ENCODE data around the gene MFN2. TPM values are rescaled to one million over a fixed set of nuclear protein-coding genes. Genes with fewer than 3 reads are reported as not detected.
A peak's percentile ranks its signal among the peaks of the same experiment; 100 is the strongest.

MFN2 gene
- total RNA-seq, 2 experiments from 2014 or later = 78.1 to 84.2 TPM

- H3K4me1 Mint-ChIP-seq = peaks cover 31% of the 10 kb centered on the region
- peak overlapping the region; percentile 84 for H3K27ac Mint-ChIP-seq
- H3K27me3 Mint-ChIP-seq = no peaks in the 10 kb centered on the region
- peak overlapping the region; percentile 92 for H3K4me3 Mint-ChIP-seq
- DNase-seq = no peak
- H3K9me3 Mint-ChIP-seq = no peaks in the 10 kb centered on the region
- peaks cover 13% of the 10 kb centered on the region for H3K36me3 Mint-ChIP-seq
Measured at GRCh38 chr1:11979028-11979850, 1.0 kb upstream of the MFN2 start.

- peak overlapping the region; percentile 92 for H3K4me3 Mint-ChIP-seq
- H3K4me1 Mint-ChIP-seq = peaks cover 36% of the 10 kb centered on the region
- H3K36me3 Mint-ChIP-seq = peaks cover 15% of the 10 kb centered on the region
- no peaks in the 10 kb centered on the region for H3K27me3 Mint-ChIP-seq
- peak overlapping the region; percentile 91 for H3K27ac Mint-ChIP-seq
- no peaks in the 10 kb centered on the region for H3K9me3 Mint-ChIP-seq
- DNase-seq = no peak
Measured at GRCh38 chr1:11980676-11980972, 380 bp downstream of the MFN2 start.

- Mint-ChIP-seq H3K27me3 (no peaks in the 10 kb centered on the region), H3K9me3 (no peaks in the 10 kb centered on the region), H3K36me3 (peaks cover 18% of the 10 kb centered on the region), H3K4me3 (peak overlapping the region; percentile 92), H3K27ac (peak overlapping the region; percentile 91), H3K4me1 (peaks cover 38% of the 10 kb centered on the region)
- DNase-seq = no peak
Measured at GRCh38 chr1:11981378-11982009, 1.2 kb downstream of the MFN2 start.

GRCh38 chr1:11982010-11982392 lies 1.8 kb downstream of the MFN2 start:
- Mint-ChIP-seq H3K4me3 (peak overlapping the region; percentile 92), H3K9me3 (no peaks in the 10 kb centered on the region)
- no peak for DNase-seq

GRCh38 chr1:11984121-11984520 lies 3.9 kb downstream of the MFN2 start:
- peaks cover 18% of the 10 kb centered on the region for H3K36me3 Mint-ChIP-seq
- H3K27me3 Mint-ChIP-seq = no peaks in the 10 kb centered on the region
- H3K4me3 Mint-ChIP-seq = no peak overlapping the region
- H3K9me3 Mint-ChIP-seq = no peaks in the 10 kb centered on the region
- peaks cover 39% of the 10 kb centered on the region for H3K4me1 Mint-ChIP-seq
- DNase-seq = no peak
- no peak overlapping the region for H3K27ac Mint-ChIP-seq

More at GRCh38 chr1:11982010-11982392, 1.8 kb downstream of the MFN2 start:
- Mint-ChIP-seq H3K4me1 (peaks cover 38% of the 10 kb centered on the region), H3K27me3 (no peaks in the 10 kb centered on the region), H3K36me3 (peaks cover 18% of the 10 kb centered on the region), H3K27ac (peak overlapping the region; percentile 40)

GRCh38 chr1:11984576-11984975 lies 4.3 kb downstream of the MFN2 start:
- peaks cover 18% of the 10 kb centered on the region for H3K36me3 Mint-ChIP-seq
- no peaks in the 10 kb centered on the region for H3K27me3 Mint-ChIP-seq
- H3K9me3 Mint-ChIP-seq = no peaks in the 10 kb centered on the region
- H3K4me1 Mint-ChIP-seq = peaks cover 38% of the 10 kb centered on the region
- no peak for DNase-seq
- no peak overlapping the region for H3K27ac Mint-ChIP-seq
- H3K4me3 Mint-ChIP-seq = no peak overlapping the region

GRCh38 chr1:11985171-11985570 lies 4.9 kb downstream of the MFN2 start:
- H3K36me3 Mint-ChIP-seq = peaks cover 18% of the 10 kb centered on the region
- H3K4me1 Mint-ChIP-seq = peaks cover 40% of the 10 kb centered on the region
- no peak for DNase-seq
- no peaks in the 10 kb centered on the region for H3K27me3 Mint-ChIP-seq
- H3K27ac Mint-ChIP-seq = no peak overlapping the region
- H3K4me3 Mint-ChIP-seq = no peak overlapping the region
- no peaks in the 10 kb centered on the region for H3K9me3 Mint-ChIP-seq

GRCh38 chr1:11985851-11986250 lies 5.6 kb downstream of the MFN2 start:
- Mint-ChIP-seq H3K9me3 (no peaks in the 10 kb centered on the region), H3K27me3 (no peaks in the 10 kb centered on the region), H3K27ac (no peak overlapping the region), H3K4me1 (peaks cover 44% of the 10 kb centered on the region), H3K4me3 (no peak overlapping the region), H3K36me3 (peaks cover 22% of the 10 kb centered on the region)
- no peak for DNase-seq

GRCh38 chr1:11989669-11990068 lies 9.4 kb downstream of the MFN2 start:
- H3K9me3 Mint-ChIP-seq = no peaks in the 10 kb centered on the region
- DNase-seq = no peak
- peaks cover 24% of the 10 kb centered on the region for H3K4me1 Mint-ChIP-seq
- H3K27me3 Mint-ChIP-seq = no peaks in the 10 kb centered on the region
- no peak overlapping the region for H3K27ac Mint-ChIP-seq
- H3K4me3 Mint-ChIP-seq = no peak overlapping the region
- peaks cover 15% of the 10 kb centered on the region for H3K36me3 Mint-ChIP-seq

- Mint-ChIP-seq H3K27ac (peak overlapping the region; percentile 16), H3K4me1 (peaks cover 19% of the 10 kb centered on the region), H3K9me3 (no peaks in the 10 kb centered on the region), H3K27me3 (no peaks in the 10 kb centered on the region), H3K36me3 (peaks cover 15% of the 10 kb centered on the region), H3K4me3 (no peak overlapping the region)
- no peak for DNase-seq
Measured at GRCh38 chr1:11990303-11991032, 10.2 kb downstream of the MFN2 start.

- no peak for DNase-seq
- H3K27me3 Mint-ChIP-seq = no peaks in the 10 kb centered on the region
- H3K36me3 Mint-ChIP-seq = peaks cover 11% of the 10 kb centered on the region
- H3K4me3 Mint-ChIP-seq = no peak overlapping the region
- no peaks in the 10 kb centered on the region for H3K9me3 Mint-ChIP-seq
- H3K4me1 Mint-ChIP-seq = peaks cover 17% of the 10 kb centered on the region
- H3K27ac Mint-ChIP-seq = no peak overlapping the region
Measured at GRCh38 chr1:11991969-11992676, 11.9 kb downstream of the MFN2 start.

- H3K27me3 Mint-ChIP-seq = no peaks in the 10 kb centered on the region
- no peaks in the 10 kb centered on the region for H3K4me1 Mint-ChIP-seq
- no peak for DNase-seq
- H3K4me3 Mint-ChIP-seq = no peak overlapping the region
- H3K36me3 Mint-ChIP-seq = peaks cover 14% of the 10 kb centered on the region
- H3K9me3 Mint-ChIP-seq = no peaks in the 10 kb centered on the region
- no peak overlapping the region for H3K27ac Mint-ChIP-seq
Measured at GRCh38 chr1:11997081-11997850, 17.0 kb downstream of the MFN2 start.

GRCh38 chr1:11998636-11999035 lies 18.4 kb downstream of the MFN2 start:
- Mint-ChIP-seq H3K36me3 (peaks cover 15% of the 10 kb centered on the region), H3K4me3 (no peak overlapping the region), H3K27me3 (no peaks in the 10 kb centered on the region)

GRCh38 chr1:11999236-11999635 lies 19.0 kb downstream of the MFN2 start:
- Mint-ChIP-seq H3K27ac (no peak overlapping the region), H3K4me1 (no peaks in the 10 kb centered on the region), H3K9me3 (no peaks in the 10 kb centered on the region), H3K36me3 (peaks cover 16% of the 10 kb centered on the region), H3K27me3 (no peaks in the 10 kb centered on the region), H3K4me3 (no peak overlapping the region)
- no peak for DNase-seq

More at GRCh38 chr1:11998636-11999035, 18.4 kb downstream of the MFN2 start:
- no peaks in the 10 kb centered on the region for H3K9me3 Mint-ChIP-seq
- no peak overlapping the region for H3K27ac Mint-ChIP-seq
- no peak for DNase-seq
- no peaks in the 10 kb centered on the region for H3K4me1 Mint-ChIP-seq

Measured in activated naive CD8-positive, alpha-beta T cell treated with anti-CD3 and anti-CD28 coated beads for 36 hours (primary cell).